GM13976 (cell line): Measurements from ENCODE around the gene ZNF732.
"Not testable (repeated sequence)": the region's sequence is repeated elsewhere in the genome, so short reads cannot be mapped to it uniquely, and the experiment has no call there.

Experiments
- DNase-seq: peaks from one replicate; pipeline ENCODE4 v3.0.0; 2012; ENCODE audit warnings: low spot score
- in situ Hi-C: fragments of 300-500 bp; cut with MboI; formaldehyde crosslinking; loops from one replicate; pipeline ENCODE4 v1.12.0; 2022; ENCODE audit warnings: low sequenced_read_pairs, mixed read lengths, inconsistent platforms; ENCODE audit not compliant: unreplicated experiment
- TF ChIP-seq, protein P1 (sequence below): IDR thresholded peaks from 2 replicates; pipeline ENCODE4 v1.5.1; 2012; ENCODE audit warnings: borderline replicate concordance, mild to moderate bottlenecking; ENCODE audit not compliant: insufficient read depth; ENCODE audit errors: extremely low read depth, missing control alignments, control extremely low read depth

Gene ZNF732

DNA sequence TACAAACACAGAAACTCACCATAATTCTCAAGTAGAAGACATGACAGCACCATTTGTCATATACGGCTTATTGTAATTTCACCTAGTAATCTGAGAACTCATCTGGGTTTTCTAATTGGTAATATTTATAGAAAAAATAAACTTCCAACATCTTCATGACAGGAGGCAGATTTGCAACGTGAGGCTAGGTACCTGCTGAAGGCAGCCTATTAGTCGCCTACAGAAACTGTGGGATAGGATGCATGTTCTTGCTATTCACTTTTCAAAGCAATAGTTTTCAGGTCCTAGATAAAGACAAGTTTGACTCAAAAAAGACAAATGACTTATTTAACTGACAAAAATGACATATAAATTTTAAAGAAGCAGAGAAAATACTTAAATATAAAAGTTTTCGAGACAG is 2.9 kb downstream of the ZNF732 start:
- in situ Hi-C loops, result no loop called here
- TF ChIP-seq, protein P1, sequence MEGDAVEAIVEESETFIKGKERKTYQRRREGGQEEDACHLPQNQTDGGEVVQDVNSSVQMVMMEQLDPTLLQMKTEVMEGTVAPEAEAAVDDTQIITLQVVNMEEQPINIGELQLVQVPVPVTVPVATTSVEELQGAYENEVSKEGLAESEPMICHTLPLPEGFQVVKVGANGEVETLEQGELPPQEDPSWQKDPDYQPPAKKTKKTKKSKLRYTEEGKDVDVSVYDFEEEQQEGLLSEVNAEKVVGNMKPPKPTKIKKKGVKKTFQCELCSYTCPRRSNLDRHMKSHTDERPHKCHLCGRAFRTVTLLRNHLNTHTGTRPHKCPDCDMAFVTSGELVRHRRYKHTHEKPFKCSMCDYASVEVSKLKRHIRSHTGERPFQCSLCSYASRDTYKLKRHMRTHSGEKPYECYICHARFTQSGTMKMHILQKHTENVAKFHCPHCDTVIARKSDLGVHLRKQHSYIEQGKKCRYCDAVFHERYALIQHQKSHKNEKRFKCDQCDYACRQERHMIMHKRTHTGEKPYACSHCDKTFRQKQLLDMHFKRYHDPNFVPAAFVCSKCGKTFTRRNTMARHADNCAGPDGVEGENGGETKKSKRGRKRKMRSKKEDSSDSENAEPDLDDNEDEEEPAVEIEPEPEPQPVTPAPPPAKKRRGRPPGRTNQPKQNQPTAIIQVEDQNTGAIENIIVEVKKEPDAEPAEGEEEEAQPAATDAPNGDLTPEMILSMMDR, result no peak
- no peak for DNase-seq

DNA sequence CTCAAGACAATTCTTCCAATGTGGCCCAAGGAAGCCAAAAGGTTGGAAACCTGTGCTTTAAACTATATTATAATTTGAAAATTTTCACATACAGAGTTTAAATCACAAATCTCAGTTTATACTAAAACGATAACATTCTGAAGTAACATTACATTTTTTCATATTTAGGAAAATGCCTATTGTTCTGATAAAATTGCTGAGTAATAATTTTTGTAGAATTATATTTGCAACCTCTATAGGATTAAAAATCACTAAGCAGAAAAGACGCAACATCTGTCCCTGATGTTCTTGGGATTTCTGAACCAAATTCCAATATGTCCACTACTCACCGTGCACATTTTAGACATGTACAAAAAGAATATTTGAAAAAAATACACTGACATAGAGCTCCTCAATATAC is 10.5 kb downstream of the ZNF732 start:
- no peak for DNase-seq
- in situ Hi-C loops, result no loop called here
- TF ChIP-seq, protein P1, result no peak

DNA sequence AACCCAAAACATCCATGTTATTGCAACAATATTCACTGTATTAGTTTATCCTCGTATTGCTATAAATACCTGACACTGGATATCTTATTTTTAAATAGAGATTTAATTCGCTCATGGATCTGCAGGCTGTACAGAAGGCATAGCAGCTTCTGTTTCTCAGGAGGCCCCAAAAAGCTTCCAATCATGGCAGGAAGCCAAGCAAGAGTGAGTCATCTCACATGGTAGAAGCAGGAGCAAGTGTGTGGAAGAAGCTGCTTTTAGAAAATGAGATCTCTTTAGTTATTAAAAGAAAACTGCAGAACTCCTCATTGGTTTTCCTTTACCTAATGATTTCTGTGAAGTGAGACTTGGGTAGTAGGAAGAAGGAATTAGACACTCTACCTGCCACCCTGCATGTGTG is 16.4 kb downstream of the ZNF732 start:
- in situ Hi-C loops, result no loop called here
- TF ChIP-seq, protein P1, result no peak
- DNase-seq, result no peak

DNA sequence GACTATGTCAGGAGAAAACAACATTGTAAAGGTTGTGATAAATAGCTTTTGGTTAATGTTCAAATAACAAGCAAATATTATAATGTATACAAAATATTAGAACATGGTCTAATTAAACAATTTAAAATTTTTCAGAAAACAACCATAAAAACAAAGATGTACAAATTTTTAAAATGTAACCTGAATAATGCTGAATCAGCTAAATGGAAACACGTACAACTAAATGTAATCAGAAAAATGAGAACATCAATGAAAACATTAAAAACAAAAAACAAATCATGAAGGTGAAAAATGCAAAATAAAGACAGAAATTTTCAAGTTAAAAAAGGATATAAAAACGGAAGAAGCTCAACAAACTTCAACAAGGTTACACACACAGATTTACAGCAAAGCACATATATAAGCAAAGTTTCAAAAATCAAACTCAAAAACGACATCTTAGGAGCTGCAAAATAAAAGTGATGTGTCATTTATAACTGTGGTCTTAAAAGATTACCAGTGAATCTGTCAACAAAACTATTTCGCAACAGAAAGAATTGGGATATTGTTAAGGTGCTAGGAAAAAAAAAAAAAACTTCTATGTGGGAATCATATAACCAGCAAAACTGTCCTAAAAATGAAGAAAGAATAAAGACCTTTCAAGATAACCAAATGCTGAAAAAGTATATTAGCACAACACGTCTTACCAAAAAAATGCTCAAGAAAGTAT is 31.8 kb downstream of the ZNF732 start:
- DNase-seq, result no peak
- TF ChIP-seq, protein P1, result no peak
- in situ Hi-C loops, result no loop called here

DNA sequence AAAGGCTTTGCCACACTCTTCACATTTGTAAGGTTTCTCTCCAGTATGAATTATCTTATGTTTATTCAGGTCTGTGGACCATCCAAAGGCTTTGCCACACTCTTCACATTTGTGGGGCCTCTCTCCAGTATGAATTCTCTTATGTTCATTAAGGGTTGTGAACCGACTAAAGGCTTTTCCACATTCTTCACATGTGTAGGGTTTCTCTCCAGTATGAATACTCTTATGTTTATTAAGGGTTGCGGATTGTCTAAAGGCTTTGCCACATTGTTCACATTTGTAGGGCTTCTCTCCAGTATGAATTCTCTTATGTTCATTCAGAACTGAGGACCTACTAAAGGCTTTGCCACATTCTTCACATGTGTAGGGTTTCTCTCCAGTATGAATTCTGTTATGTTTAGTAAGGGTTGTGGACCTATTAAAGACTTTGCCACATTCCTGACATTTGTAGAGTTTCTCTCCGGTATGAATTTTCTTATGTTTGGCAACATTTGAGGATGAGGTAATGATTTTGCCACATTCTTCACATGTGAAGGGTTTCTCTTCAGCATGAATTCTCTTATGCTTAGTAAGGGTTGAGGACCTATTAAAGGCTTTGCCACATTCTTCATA is 33.7 kb downstream of the ZNF732 start:
- TF ChIP-seq, protein P1, result no peak
- no peak for DNase-seq
- in situ Hi-C loops, result no loop called here

DNA sequence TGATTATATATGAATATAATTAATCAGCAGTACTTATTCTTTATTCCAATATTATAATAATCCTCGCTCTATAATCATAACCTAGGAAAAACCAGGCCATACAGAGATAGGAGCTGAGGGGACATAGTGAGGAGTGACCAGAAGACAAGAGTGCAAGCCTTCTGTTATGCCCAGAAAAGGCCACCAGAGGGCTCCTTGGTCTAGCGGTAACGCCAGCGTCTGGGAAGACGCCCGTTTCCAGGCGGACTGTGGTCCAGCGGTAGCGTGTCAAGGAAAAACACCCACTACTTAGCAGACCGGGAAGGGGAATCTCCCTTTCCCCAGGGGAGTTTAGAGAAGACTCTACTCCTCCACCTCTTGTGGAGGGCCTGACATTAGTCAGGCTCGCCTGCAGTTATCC is 46.0 kb downstream of the ZNF732 start:
- in situ Hi-C loops, DNase-seq: not testable (repeated sequence)

DNA sequence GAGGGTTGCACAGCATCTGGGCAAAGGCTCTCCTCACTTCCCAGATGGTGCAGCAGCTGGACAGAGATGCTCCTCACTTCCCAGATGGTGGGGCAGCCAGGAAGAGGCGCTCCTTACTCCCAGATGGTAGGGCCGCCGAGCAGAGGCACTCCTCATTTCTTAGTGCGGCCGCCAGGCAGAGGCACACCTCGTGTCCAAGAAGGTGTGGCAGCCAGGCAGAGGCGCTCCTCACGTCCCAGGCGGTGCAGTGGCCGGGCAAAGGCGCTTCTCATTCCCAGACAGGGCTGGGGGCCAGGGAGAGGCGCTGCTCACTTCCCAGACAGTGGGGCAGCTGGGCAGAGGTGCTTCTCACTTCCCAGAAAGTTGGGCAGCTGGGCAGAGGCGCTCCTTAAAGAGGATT is 48.8 kb downstream of the ZNF732 start:
- DNase-seq, result no peak
- in situ Hi-C loops, result no loop called here

More for the DNA sequence above, 48.8 kb downstream of the ZNF732 start:
- TF ChIP-seq, protein P1, result no peak
